AG09309 (cell line): ENCODE measurements around the gene UBE2O.
A peak's percentile ranks its signal among the peaks of the same experiment; 100 is the strongest.

Experiments used
- DNase-seq: peaks from one replicate; pipeline ENCODE4 v3.0.0-alpha.2; 2010; ENCODE audit warnings: low read depth
- H3K4me3 ChIP-seq: 2 replicates; pipeline ENCODE4 v1.5.1; 2011; ENCODE audit warnings: mild to moderate bottlenecking, low read depth, low read length, moderate library complexity; ENCODE audit not compliant: control insufficient read depth
- CTCF ChIP-seq: IDR thresholded peaks from 2 replicates; pipeline ENCODE4 v1.5.1; 2011; ENCODE audit warnings: mild to moderate bottlenecking, low read depth, low read length, inconsistent platforms; ENCODE audit not compliant: insufficient read depth, control insufficient read depth; ENCODE audit errors: missing control alignments

Gene UBE2O

GRCh38 chr17:76382351-76382802, 70.6 kb downstream of the UBE2O start:
- H3K4me3 ChIP-seq = peak overlapping the region; percentile 57
- TF ChIP-seq CTCF = no peak
- DNase-seq = no peak

DNA sequence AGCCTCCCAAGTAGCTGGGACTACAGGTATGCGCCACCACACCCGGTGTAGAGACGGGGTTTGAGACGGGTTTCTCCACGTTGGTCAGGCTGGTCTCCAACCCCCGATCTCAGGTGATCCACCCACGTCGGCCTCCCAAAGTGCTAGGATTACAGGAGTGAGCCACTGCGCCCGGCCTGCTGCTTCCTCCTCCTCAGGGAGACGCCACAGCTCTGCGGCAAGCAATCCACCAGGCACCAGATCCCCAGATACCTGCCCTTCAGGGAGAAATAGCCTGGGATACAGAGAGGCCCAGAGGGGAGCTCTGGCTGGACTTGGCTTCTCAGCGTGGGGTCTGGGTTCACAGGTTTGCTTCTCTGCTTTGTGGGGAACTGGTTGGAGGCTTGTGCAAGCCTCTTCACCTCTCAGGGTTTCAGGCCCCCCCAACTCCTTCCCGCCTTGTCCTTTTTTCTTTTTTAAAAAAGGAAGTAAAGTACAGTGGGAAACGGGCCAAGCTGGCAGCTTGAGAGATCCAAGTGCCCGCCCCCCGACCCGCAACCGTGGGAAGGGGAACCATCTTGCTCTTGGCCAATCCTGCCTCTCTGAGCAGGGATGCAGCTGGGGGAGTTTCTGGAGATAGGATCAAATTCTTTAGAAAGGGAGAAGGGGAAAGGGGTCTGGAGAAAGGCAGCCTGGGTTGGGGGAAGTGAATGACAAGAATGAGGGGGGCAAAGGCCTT, 71.2 kb downstream of the UBE2O start:
- no peak for TF ChIP-seq CTCF
- no peak for DNase-seq
- H3K4me3 ChIP-seq = peak overlapping the region; percentile 57

- no peak for DNase-seq
- TF ChIP-seq CTCF = no peak
- no peak overlapping the region for H3K4me3 ChIP-seq
Measured at GRCh38 chr17:76379646-76380376, 73.1 kb downstream of the UBE2O start.

- DNase-seq = no peak
- no peak for TF ChIP-seq CTCF
- no peak overlapping the region for H3K4me3 ChIP-seq
Measured at GRCh38 chr17:76379275-76379641, 73.7 kb downstream of the UBE2O start.

GRCh38 chr17:76378548-76379274, 74.2 kb downstream of the UBE2O start:
- TF ChIP-seq CTCF = no peak
- no peak for DNase-seq
- no peak overlapping the region for H3K4me3 ChIP-seq

DNA sequence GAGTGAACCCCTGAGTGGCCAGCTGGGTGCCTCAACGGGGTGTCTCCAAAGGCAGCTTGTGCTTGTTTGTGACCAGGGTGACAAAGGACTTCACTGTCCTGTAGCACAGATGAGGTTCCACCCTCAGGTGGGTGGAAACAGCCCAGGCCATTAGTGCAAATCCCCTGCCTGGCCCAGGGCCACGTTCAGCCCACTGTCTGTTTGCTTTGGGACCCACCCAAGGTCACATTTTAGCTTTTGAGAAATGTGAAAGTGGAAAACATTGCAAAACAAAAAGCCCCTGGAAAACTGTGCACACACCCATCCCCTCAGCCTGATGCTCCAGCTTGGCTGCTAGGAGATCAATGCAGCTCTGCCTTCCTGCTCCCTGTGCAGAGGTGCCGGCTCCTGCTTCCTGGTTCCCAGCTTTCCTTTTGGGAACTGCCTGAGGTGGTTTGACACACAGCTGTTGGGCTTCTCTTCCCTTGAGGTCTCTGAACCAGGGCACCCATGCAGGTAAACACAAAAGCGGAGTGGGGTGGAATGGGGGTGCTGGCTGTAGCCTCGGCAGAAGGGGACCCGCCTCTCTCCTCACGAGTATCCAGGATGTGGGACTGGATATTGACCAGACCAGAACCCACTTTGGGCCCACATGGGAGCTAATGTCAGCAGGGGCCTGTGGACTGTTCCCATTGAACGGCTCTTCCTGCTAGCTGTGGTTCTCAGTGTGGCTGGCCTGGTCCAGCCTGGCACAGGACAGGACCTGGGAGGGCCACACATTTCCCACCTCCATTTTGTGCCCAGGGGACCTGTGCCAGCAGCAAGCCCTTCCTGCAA, 76.4 kb downstream of the UBE2O start:
- H3K4me3 ChIP-seq = no peak overlapping the region
- TF ChIP-seq CTCF = no peak
- DNase-seq = no peak
